ENCODE measurements around the gene TMEM255B. TPM values are rescaled to one million over a fixed set of nuclear protein-coding genes. Genes with fewer than 3 reads are reported as not detected.

TMEM255B gene
- total RNA-seq, 1 experiment from 2014 or later = 2.8 TPM

GRCh38 chr13:113748862-113749451, 10.1 kb upstream of the TMEM255B start:
- Mint-ChIP-seq H3K9me3 (peaks cover 10 to 11% of the 10 kb centered on the region in 2 experiments; a peak in 4 of 5 replicates), H3K4me3 (no peak overlapping the region), H3K27ac (no peak overlapping the region), H3K27me3 (ENCODE audit: low read depth) (peaks cover 6% of the 10 kb centered on the region), H3K4me1 (peaks cover 0 to 3% of the 10 kb centered on the region in 2 experiments; a peak in 1 of 4 replicates), H3K36me3 (ENCODE audit: insufficient read depth in 1 of 3, low read depth in 3 of 3) (peaks cover 0 to 10% (median 3%) of the 10 kb centered on the region in 3 experiments; a peak in 3 of 7 replicates)
- no peaks in the 10 kb centered on the region for H3K23me2 ChIP-seq (ENCODE audit: insufficient read length, low read depth, low read length, poor library complexity, severe bottlenecking)
- H3K56ac ChIP-seq (ENCODE audit: insufficient read length, low read depth, low read length) = no peak overlapping the region
- H2AFZ ChIP-seq (ENCODE audit: low read length) = no peak overlapping the region
- H4K8ac ChIP-seq (replicated peaks; ENCODE audit: insufficient read length, low read depth, low read length) = no peak overlapping the region
- H3K4me2 ChIP-seq (ENCODE audit: insufficient read depth, insufficient read length, low read length) = no peak overlapping the region
- no peak for TF ChIP-seq CTCF (conservative IDR thresholded peaks at IDR 0.05)
- no peaks in the 10 kb centered on the region for H3K9me3 ChIP-seq (ENCODE audit: control insufficient read depth, low read depth, low read length)
- H2BK15ac ChIP-seq (ENCODE audit: low read depth, low read length) = no peak overlapping the region
- no peak overlapping the region for H3K18ac ChIP-seq (ENCODE audit: insufficient read length, low read depth, low read length)
- H3K79me2 ChIP-seq (ENCODE audit: insufficient read depth, low read length) = no peaks in the 10 kb centered on the region
- H4K20me1 ChIP-seq (ENCODE audit: control insufficient read depth, insufficient read depth, insufficient read length) = no peaks in the 10 kb centered on the region
- no peak overlapping the region for H3K4ac ChIP-seq (ENCODE audit: low read depth, low read length)
- no peak for DNase-seq
- no peak overlapping the region for H2BK120ac ChIP-seq (ENCODE audit: low read depth, low read length, poor library complexity, severe bottlenecking)
- no CpG with 5 or more reads among the region's 22 CpGs for WGBS (ENCODE audit: extremely low coverage, insufficient read length, low lambda C conversion rate)
- H3K27me3 ChIP-seq (ENCODE audit: insufficient read depth, low read length) = no peaks in the 10 kb centered on the region
- H2BK5ac ChIP-seq (ENCODE audit: insufficient read length, low read length) = no peak overlapping the region
- H3K23ac ChIP-seq (ENCODE audit: insufficient read length, low read depth, low read length) = no peak overlapping the region
- H4K5ac ChIP-seq (ENCODE audit: insufficient read length, low read depth, low read length) = no peak overlapping the region
- H3K4me1 ChIP-seq (ENCODE audit: insufficient read depth, low read length) = no peaks in the 10 kb centered on the region
- no peak overlapping the region for H2BK20ac ChIP-seq (ENCODE audit: low read depth, low read length, poor library complexity, severe bottlenecking)
- no peak overlapping the region for H2BK12ac ChIP-seq (ENCODE audit: insufficient read length, low read depth, low read length)
- no peak overlapping the region for H3K14ac ChIP-seq (ENCODE audit: insufficient read depth, low read length)
- no peak overlapping the region for H3K9ac ChIP-seq (ENCODE audit: extremely low read depth, insufficient read length, low read length)
- H2AK5ac ChIP-seq (ENCODE audit: insufficient read length, low read length) = no peak overlapping the region
- H4K91ac ChIP-seq (ENCODE audit: insufficient read length, low read depth, low read length) = no peak overlapping the region
- no peak overlapping the region for H3K27ac ChIP-seq (ENCODE audit: insufficient read length, low read depth, low read length)
- no peak overlapping the region for H3T11ph ChIP-seq (ENCODE audit: low read length)
- no peaks in the 10 kb centered on the region for H3K79me1 ChIP-seq (ENCODE audit: insufficient read depth, low read depth, low read length, poor library complexity, severe bottlenecking)

All from H9 (cell line).